Thyroid gland (tissue), 4 donors: ENCODE results near the gene POC1B. TPM values are rescaled to one million over a fixed set of nuclear protein-coding genes. Genes with fewer than 3 reads are reported as not detected.

Source experiments
- DNase-seq, 2 donors: peaks; one replicate each; pipeline ENCODE4 v3.0.0-alpha.2; 2019
- H3K27ac ChIP-seq, 3 donors: fragments of 200-600 bp; sonication (generic); 1 replicate in 2 of 3; 2 replicates in 1 of 3; pipeline ENCODE4 v1.5.1; 2016 to 2019; ENCODE audit warnings: mild to moderate bottlenecking in 1 of 3, moderate library complexity in 1 of 3
- H3K27me3 ChIP-seq: fragments of 200-600 bp; sonication (generic); one replicate; pipeline ENCODE4 v1.5.1; 2019
- H3K36me3 ChIP-seq, 2 donors: fragments of 200-600 bp; sonication (generic); one replicate each; pipeline ENCODE4 v1.5.1; 2016 to 2019
- H3K4me1 ChIP-seq, 2 donors: fragments of 200-600 bp; sonication (generic); one replicate each; pipeline ENCODE4 v1.5.1; 2017 to 2019
- H3K4me3 ChIP-seq, 3 donors: fragments of 200-600 bp; sonication (generic); replicated peaks in 1 of 3; 1 replicate in 2 of 3; 2 replicates in 1 of 3; pipeline ENCODE4 v1.5.1; 2016; ENCODE audit warnings: mild to moderate bottlenecking in 1 of 3
- H3K9me3 ChIP-seq: fragments of 200-600 bp; sonication (generic); one replicate; pipeline ENCODE4 v1.5.1; 2017
- CTCF ChIP-seq, 6 experiments: fragments of 200-600 bp in 3 of 6; fragments of 450-650 bp in 3 of 6; sonication (generic) in 3 of 6; IDR thresholded peaks; one replicate each; pipeline ENCODE4 v1.5.1; 2016 to 2019; ENCODE audit warnings: antibody characterized with exemption in 6 of 6, mild to moderate bottlenecking in 2 of 6, inconsistent platforms in 1 of 6, moderate library complexity in 1 of 6
- POLR2A ChIP-seq, 2 donors: fragments of 450-650 bp; IDR thresholded peaks; one replicate each; pipeline ENCODE4 v1.6.1; 2017; ENCODE audit warnings: antibody characterized with exemption in 2 of 2, mild to moderate bottlenecking in 2 of 2, moderate library complexity in 1 of 2
- WGBS, 2 donors: methylation state at CpG; one replicate each; pipeline ENCODE4 v1.1.5; 2017; 5-methylcytosine and 5-hydroxymethylcytosine counted together
- intact Hi-C: fragments of 100-400 bp; cut with DNase I; formaldehyde crosslinking; loops from one replicate; pipeline ENCODE4 v1.15.1; 2023
- total RNA-seq, 4 donors: library from RNA; depleted of rRNA; stranded (reverse); fragments of >200 nt; gene quantifications; one replicate each; pipeline ENCODE4 v1.2.3, GENCODE V29; 2016

The POC1B gene
- total RNA-seq, 4 donors from 2014 or later: 21.2 to 38.3 (median 27.2) TPM

- DNase-seq: no peak
- Histone ChIP-seq H3K36me3 (no peaks in the 10 kb centered on the region), H3K27me3 (no peaks in the 10 kb centered on the region), H3K27ac (no peak overlapping the region), H3K4me1 (peaks cover 6 to 15% of the 10 kb centered on the region in 2 donors), H3K4me3 (no peak overlapping the region), H3K9me3 (no peaks in the 10 kb centered on the region)
- intact Hi-C loops: no loop called here
- WGBS, 2 donors: 89 to 98% methylated on average over 4 of the region's 4 CpGs
- TF ChIP-seq POLR2A (IDR thresholded peaks at IDR 0.05) (no peak), CTCF (IDR thresholded peaks at IDR 0.05) (no peak)
Observed at GRCh38 chr12:89571491-89572195, 45.8 kb upstream of the POC1B start.

- Histone ChIP-seq H3K27ac (no peak overlapping the region), H3K4me1 (no peaks in the 10 kb centered on the region), H3K36me3 (no peaks in the 10 kb centered on the region), H3K9me3 (no peaks in the 10 kb centered on the region), H3K27me3 (no peaks in the 10 kb centered on the region), H3K4me3 (no peak overlapping the region)
- TF ChIP-seq POLR2A (IDR thresholded peaks at IDR 0.05) (no peak), CTCF (IDR thresholded peaks at IDR 0.05) (no peak)
- DNase-seq: no peak
- intact Hi-C loops: no loop called here
- WGBS, 2 donors: 89 to 92% methylated on average over 5 of the region's 5 CpGs
Observed at GRCh38 chr12:89568484-89568883, 42.6 kb upstream of the POC1B start.

- H3K9me3 ChIP-seq: no peaks in the 10 kb centered on the region
- H3K36me3 ChIP-seq: no peaks in the 10 kb centered on the region
- no peak overlapping the region for H3K4me3 ChIP-seq
- DNase-seq: no peak
- 90 to 93% methylated on average over 3 of the region's 3 CpGs for WGBS, 2 donors
- no peaks in the 10 kb centered on the region for H3K4me1 ChIP-seq
- intact Hi-C loops: no loop called here
- no peak overlapping the region for H3K27ac ChIP-seq
- H3K27me3 ChIP-seq: no peaks in the 10 kb centered on the region
- TF ChIP-seq POLR2A (IDR thresholded peaks at IDR 0.05) (no peak), CTCF (IDR thresholded peaks at IDR 0.05) (no peak)
Observed at GRCh38 chr12:89567691-89568239, 41.9 kb upstream of the POC1B start.

- no peak for TF ChIP-seq CTCF (IDR thresholded peaks at IDR 0.05)
- TF ChIP-seq POLR2A (IDR thresholded peaks at IDR 0.05): no peak
- Histone ChIP-seq H3K9me3 (no peaks in the 10 kb centered on the region), H3K27ac (no peak overlapping the region), H3K27me3 (no peaks in the 10 kb centered on the region), H3K4me3 (no peak overlapping the region), H3K4me1 (no peaks in the 10 kb centered on the region), H3K36me3 (no peaks in the 10 kb centered on the region)
- intact Hi-C loops: no loop called here
- DNase-seq: no peak
Observed at GRCh38 chr12:89566615-89567014, 40.8 kb upstream of the POC1B start.

GRCh38 chr12:89565002-89565401, 39.2 kb upstream of the POC1B start:
- no peaks in the 10 kb centered on the region for H3K9me3 ChIP-seq
- intact Hi-C loops: no loop called here
- no peaks in the 10 kb centered on the region for H3K36me3 ChIP-seq
- no peaks in the 10 kb centered on the region for H3K27me3 ChIP-seq
- no peak overlapping the region for H3K27ac ChIP-seq
- TF ChIP-seq CTCF (IDR thresholded peaks at IDR 0.05) (no peak), POLR2A (IDR thresholded peaks at IDR 0.05) (no peak)
- no peak overlapping the region for H3K4me3 ChIP-seq
- DNase-seq: no peak
- no peaks in the 10 kb centered on the region for H3K4me1 ChIP-seq
